ENCODE results near the gene HECA. TPM values are rescaled to one million over a fixed set of nuclear protein-coding genes. Genes with fewer than 3 reads are reported as not detected.

HECA gene
- polyA plus RNA-seq, 1 of the 3 experiments (the other 2 are of a cell fraction), result 1.6 TPM

GRCh38 chr6:139151425-139152087, 16.7 kb downstream of the HECA start:
- Histone ChIP-seq H3K9me2 (no peaks in the 10 kb centered on the region), H3F3A (replicated peaks; ENCODE audit: insufficient read depth) (no peaks in the 10 kb centered on the region), H2AFZ (ENCODE audit: low read depth) (no peak overlapping the region), H3K4me3 (ENCODE audit: low read depth in 2 of 2, low read length in 1 of 2) (no peak overlapping the region), H3K36me3 (replicated peaks in 1 of 2; ENCODE audit: control insufficient read depth in 1 of 2, insufficient read depth in 2 of 2, low read length in 1 of 2) (no peaks in the 10 kb centered on the region), H3K9me3 (no peaks in the 10 kb centered on the region), H3K4me1 (ENCODE audit: control insufficient read depth in 1 of 2, insufficient read depth in 2 of 2, low read depth in 1 of 2, low read length in 1 of 2) (no peaks in the 10 kb centered on the region), H3K79me2 (ENCODE audit: insufficient read depth) (peaks cover 35% of the 10 kb centered on the region; the same call in 1 of the 2 replicates), H3K4me2 (no peak overlapping the region), H3K9ac (no peak overlapping the region), H3K27ac (ENCODE audit: low read depth in 2 of 2, low read length in 1 of 2) (no peak overlapping the region), H4K20me1 (ENCODE audit: insufficient read depth) (no peaks in the 10 kb centered on the region), H3K27me3 (ENCODE audit: insufficient read depth) (no peaks in the 10 kb centered on the region)
- ChIA-PET CTCF (interaction anchor here (0.6 to 1.4 kb wide), 2 partner anchors 14 to 213 kb away, joined by 3 to 4 read pairs; no protein-coding TSS in a partner anchor), POLR2A (no interaction called here)
- WGBS (ENCODE audit: low lambda C conversion rate), result 93% methylated on average over 6 of the region's 6 CpGs
- DNase-seq, result no peak
- TF ChIP-seq CHD2 (IDR thresholded peaks at IDR 0.05; ENCODE audit: low read length, partially characterized antibody) (no peak), USF2 (IDR thresholded peaks at IDR 0.05; ENCODE audit: borderline replicate concordance, low read depth, low read length) (no peak), MEF2A (IDR thresholded peaks at IDR 0.05; ENCODE audit: borderline replicate concordance, low read depth) (no peak), ELF1 (IDR thresholded peaks at IDR 0.05) (no peak), RAD21 (IDR thresholded peaks at IDR 0.05; ENCODE audit: low read length) (no peak), SIN3A (IDR thresholded peaks at IDR 0.05; ENCODE audit: borderline replicate concordance, low read depth, low read length) (no peak), GATA2 (CRISPR knock-in tag; IDR thresholded peaks at IDR 0.05) (no peak), TEAD4 (IDR thresholded peaks at IDR 0.05; ENCODE audit: borderline replicate concordance, insufficient read depth) (no peak), RXRA (IDR thresholded peaks at IDR 0.05; ENCODE audit: borderline replicate concordance, low read depth) (no peak), TCF12 (IDR thresholded peaks at IDR 0.05) (no peak), FOXJ3 (CRISPR knock-in tag; IDR thresholded peaks at IDR 0.05) (no peak), USF1 (IDR thresholded peaks at IDR 0.05; ENCODE audit: borderline replicate concordance, low read depth) (no peak), RFX5 (IDR thresholded peaks at IDR 0.05; ENCODE audit: low read length) (no peak), POLR2AphosphoS5 (IDR thresholded peaks at IDR 0.05; ENCODE audit: low read depth, low read length) (no peak)

GRCh38 chr6:139152088-139152891, 17.4 kb downstream of the HECA start:
- no peak overlapping the region for H2AFZ ChIP-seq (ENCODE audit: low read depth)
- DNase-seq, result no peak
- H3K9me3 ChIP-seq, result no peaks in the 10 kb centered on the region
- ChIA-PET CTCF (interaction anchor here (1.1 to 1.4 kb wide), 2 partner anchors 27 to 212 kb away, joined by 3 read pairs; no protein-coding TSS in a partner anchor), POLR2A (no interaction called here)
- no peak overlapping the region for H3K9ac ChIP-seq
- H3F3A ChIP-seq (replicated peaks; ENCODE audit: insufficient read depth), result no peaks in the 10 kb centered on the region
- H3K4me3 ChIP-seq (ENCODE audit: low read depth in 2 of 2, low read length in 1 of 2), result no peak overlapping the region
- peaks cover 29% of the 10 kb centered on the region; the same call in 1 of the 2 replicates for H3K79me2 ChIP-seq (ENCODE audit: insufficient read depth)
- WGBS (ENCODE audit: low lambda C conversion rate), result 64% methylated on average over 5 of the region's 5 CpGs
- no peak overlapping the region for H3K4me2 ChIP-seq
- no peak overlapping the region for H3K27ac ChIP-seq (ENCODE audit: low read depth in 2 of 2, low read length in 1 of 2)
- no peaks in the 10 kb centered on the region for H3K9me2 ChIP-seq
- no peaks in the 10 kb centered on the region for H3K36me3 ChIP-seq (replicated peaks in 1 of 2; ENCODE audit: control insufficient read depth in 1 of 2, insufficient read depth in 2 of 2, low read length in 1 of 2)
- no peaks in the 10 kb centered on the region for H3K27me3 ChIP-seq (ENCODE audit: insufficient read depth)
- H3K4me1 ChIP-seq (ENCODE audit: control insufficient read depth in 1 of 2, insufficient read depth in 2 of 2, low read depth in 1 of 2, low read length in 1 of 2), result no peaks in the 10 kb centered on the region
- H4K20me1 ChIP-seq (ENCODE audit: insufficient read depth), result no peaks in the 10 kb centered on the region
- no peak for TF ChIP-seq GABPA (IDR thresholded peaks at IDR 0.05; ENCODE audit: low read depth)
- TF ChIP-seq TAF1 (IDR thresholded peaks at IDR 0.05; ENCODE audit: borderline replicate concordance, low read depth, low read length), result no peak
- TF ChIP-seq JUND (IDR thresholded peaks at IDR 0.05), result no peak
- TF ChIP-seq FOXM1 (IDR thresholded peaks at IDR 0.05; ENCODE audit: low read depth), result no peak
- no peak for TF ChIP-seq GATA2 (CRISPR knock-in tag; IDR thresholded peaks at IDR 0.05)
- no peak for TF ChIP-seq EP300 (IDR thresholded peaks at IDR 0.05; ENCODE audit: borderline replicate concordance in 1 of 2, low read depth in 1 of 2, low read length in 1 of 2)
- TF ChIP-seq NFIC (IDR thresholded peaks at IDR 0.05; ENCODE audit: borderline replicate concordance), result no peak
- no peak for TF ChIP-seq TEAD4 (IDR thresholded peaks at IDR 0.05; ENCODE audit: borderline replicate concordance, insufficient read depth)
- TF ChIP-seq ZBTB33 (IDR thresholded peaks at IDR 0.05; ENCODE audit: borderline replicate concordance, low read depth), result no peak
- TF ChIP-seq YY1 (IDR thresholded peaks at IDR 0.05; ENCODE audit: low read depth), result no peak
- no peak for TF ChIP-seq FOSL2 (IDR thresholded peaks at IDR 0.05; ENCODE audit: borderline replicate concordance, low read depth)
- TF ChIP-seq RAD21 (IDR thresholded peaks at IDR 0.05; ENCODE audit: low read length), result no peak
- TF ChIP-seq SMC3 (IDR thresholded peaks at IDR 0.05; ENCODE audit: low read depth, low read length), result no peak
- no peak for TF ChIP-seq TCF12 (IDR thresholded peaks at IDR 0.05)
